ENCODE measurements around the gene SURF6. TPM values are rescaled to one million over a fixed set of nuclear protein-coding genes. Genes with fewer than 3 reads are reported as not detected.
"Not testable (repeated sequence)": the region's sequence is repeated elsewhere in the genome, so short reads cannot be mapped to it uniquely, and the experiment has no call there.

SURF6 gene
- total RNA-seq, 1 donor: 7.6 TPM

- Histone ChIP-seq H3K9me3 (ENCODE audit: low read depth, low read length) (no peaks in the 10 kb centered on the region), H3K27me3 (ENCODE audit: insufficient read depth, low read length) (peaks cover 6% of the 10 kb centered on the region), H3K4me2 (ENCODE audit: insufficient read depth, low read length) (no peak overlapping the region), H3K36me3 (ENCODE audit: insufficient read depth, low read length) (no peaks in the 10 kb centered on the region), H3K27ac (ENCODE audit: low read depth, low read length) (no peak overlapping the region), H4K20me1 (ENCODE audit: insufficient read depth, low read length) (no peaks in the 10 kb centered on the region), H2AFZ (ENCODE audit: low read length) (no peak overlapping the region), H3K79me2 (ENCODE audit: insufficient read depth, low read length) (no peaks in the 10 kb centered on the region), H3K4me3 (ENCODE audit: insufficient read depth, low read length) (no peak overlapping the region), H3K4me1 (ENCODE audit: insufficient read depth, low read length) (no peaks in the 10 kb centered on the region)
- no peak for DNase-seq (ENCODE audit: insufficient read length, low spot score, missing footprints)
- no peak for TF ChIP-seq CTCF (IDR thresholded peaks at IDR 0.05; ENCODE audit: extremely low read depth, low read depth, low read length)
These were observed 34.4 kb downstream of the SURF6 start for GRCh38 chr9:133301253-133302230.

GRCh38 chr9:133299996-133300395 is 36.0 kb downstream of the SURF6 start:
- H3K27me3 ChIP-seq (ENCODE audit: insufficient read depth, low read length); H3K79me2 ChIP-seq (ENCODE audit: insufficient read depth, low read length); H3K4me3 ChIP-seq (ENCODE audit: insufficient read depth, low read length); H3K4me1 ChIP-seq (ENCODE audit: insufficient read depth, low read length); H3K36me3 ChIP-seq (ENCODE audit: insufficient read depth, low read length); H3K4me2 ChIP-seq (ENCODE audit: insufficient read depth, low read length); DNase-seq (ENCODE audit: insufficient read length, low spot score, missing footprints); H3K9me3 ChIP-seq (ENCODE audit: low read depth, low read length); H4K20me1 ChIP-seq (ENCODE audit: insufficient read depth, low read length); H2AFZ ChIP-seq (ENCODE audit: low read length); H3K27ac ChIP-seq (ENCODE audit: low read depth, low read length): not testable (repeated sequence)

GRCh38 chr9:133294257-133294656 is 41.7 kb downstream of the SURF6 start:
- peaks cover 3% of the 10 kb centered on the region for H3K9me3 ChIP-seq (ENCODE audit: low read depth, low read length)

GRCh38 chr9:133290751-133291302 is 45.2 kb downstream of the SURF6 start:
- Histone ChIP-seq H3K4me1 (ENCODE audit: insufficient read depth, low read length) (no peaks in the 10 kb centered on the region), H3K27me3 (ENCODE audit: insufficient read depth, low read length) (no peaks in the 10 kb centered on the region), H3K79me2 (ENCODE audit: insufficient read depth, low read length) (no peaks in the 10 kb centered on the region), H3K36me3 (ENCODE audit: insufficient read depth, low read length) (no peaks in the 10 kb centered on the region), H2AFZ (ENCODE audit: low read length) (no peak overlapping the region), H3K27ac (ENCODE audit: low read depth, low read length) (no peak overlapping the region), H4K20me1 (ENCODE audit: insufficient read depth, low read length) (no peaks in the 10 kb centered on the region), H3K4me3 (ENCODE audit: insufficient read depth, low read length) (no peak overlapping the region), H3K4me2 (ENCODE audit: insufficient read depth, low read length) (no peak overlapping the region), H3K9me3 (ENCODE audit: low read depth, low read length) (peaks cover 3% of the 10 kb centered on the region)
- DNase-seq (ENCODE audit: insufficient read length, low spot score, missing footprints): no peak
- TF ChIP-seq CTCF (IDR thresholded peaks at IDR 0.05; ENCODE audit: extremely low read depth, low read depth, low read length): no peak

More at GRCh38 chr9:133294257-133294656, 41.7 kb downstream of the SURF6 start:
- Histone ChIP-seq H2AFZ (ENCODE audit: low read length) (no peak overlapping the region), H3K4me2 (ENCODE audit: insufficient read depth, low read length) (no peak overlapping the region), H4K20me1 (ENCODE audit: insufficient read depth, low read length) (no peaks in the 10 kb centered on the region), H3K79me2 (ENCODE audit: insufficient read depth, low read length) (no peaks in the 10 kb centered on the region), H3K36me3 (ENCODE audit: insufficient read depth, low read length) (no peaks in the 10 kb centered on the region), H3K4me3 (ENCODE audit: insufficient read depth, low read length) (no peak overlapping the region), H3K27me3 (ENCODE audit: insufficient read depth, low read length) (no peaks in the 10 kb centered on the region), H3K27ac (ENCODE audit: low read depth, low read length) (no peak overlapping the region), H3K4me1 (ENCODE audit: insufficient read depth, low read length) (no peaks in the 10 kb centered on the region)
- no peak for DNase-seq (ENCODE audit: insufficient read length, low spot score, missing footprints)
- no peak for TF ChIP-seq CTCF (IDR thresholded peaks at IDR 0.05; ENCODE audit: extremely low read depth, low read depth, low read length)

Measured in osteoblast (primary cell).